ENCODE measurements around the gene DNAH1. TPM values are rescaled to one million over a fixed set of nuclear protein-coding genes. Genes with fewer than 3 reads are reported as not detected.

Gene DNAH1
- total and polyA plus RNA-seq, 2 experiments from 2014 or later: 0.81 to 1.8 TPM

DNA sequence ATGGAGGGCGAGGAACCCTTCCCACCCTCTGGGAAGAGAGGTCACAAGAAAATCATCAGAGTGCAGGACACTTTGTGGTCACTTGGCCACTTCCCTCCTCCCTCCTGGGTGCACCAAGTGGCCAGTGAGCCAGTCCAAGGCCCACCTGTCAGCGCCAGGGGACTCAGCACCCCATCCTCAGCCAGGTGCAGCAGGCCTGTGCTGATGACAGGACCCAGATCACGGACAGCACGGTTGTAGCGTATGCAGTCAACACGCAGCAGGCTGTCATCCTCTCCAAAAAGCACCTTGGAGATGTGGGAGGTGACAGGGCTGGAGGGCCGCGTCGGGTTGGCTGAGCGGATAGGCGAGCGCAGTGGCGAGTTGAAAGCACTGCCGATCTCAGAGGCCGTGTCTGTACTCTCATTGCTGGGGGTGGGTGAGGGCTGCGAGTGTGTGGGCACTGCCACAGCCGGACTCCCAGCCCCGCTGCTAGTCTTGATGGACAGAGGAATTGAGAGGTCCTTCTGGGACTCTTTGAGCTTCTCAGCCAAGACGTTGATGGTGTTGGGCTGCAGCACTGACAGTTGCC is 87.2 kb downstream of the DNAH1 start:
- Histone ChIP-seq H3K79me2 (replicated peaks; ENCODE audit: insufficient read depth) (peaks cover 5% of the 10 kb centered on the region), H3K9me2 (ENCODE audit: insufficient read depth) (no peaks in the 10 kb centered on the region), H3K36me3 (ENCODE audit: insufficient read depth) (peaks cover 3% of the 10 kb centered on the region; the same call in 1 of the 2 replicates), H4K20me1 (replicated peaks; ENCODE audit: insufficient read depth) (no peaks in the 10 kb centered on the region; the same call in 1 of the 2 replicates), H3K4me3 (no peak overlapping the region), H3K4me1 (ENCODE audit: insufficient read depth) (no peaks in the 10 kb centered on the region), H3K27ac (ENCODE audit: low read depth) (no peak overlapping the region), H3K27me3 (ENCODE audit: insufficient read depth) (no peaks in the 10 kb centered on the region), H3F3A (replicated peaks; ENCODE audit: low read depth) (no peaks in the 10 kb centered on the region), H2AFZ (no peak overlapping the region), H3K4me2 (no peak overlapping the region)
- ATAC-seq (no peak), DNase-seq (ENCODE audit: low spot score) (no peak)
- Mint-ChIP-seq H3K27me3 (ENCODE audit: insufficient read depth, low read depth, poor library complexity) (peaks cover 2% of the 10 kb centered on the region), H3K36me3 (ENCODE audit: low read depth) (peaks cover 63% of the 10 kb centered on the region), H3K9me3 (no peaks in the 10 kb centered on the region), H3K4me3 (no peak overlapping the region), H3K27ac (no peak overlapping the region), H3K4me1 (no peaks in the 10 kb centered on the region; the same call in 2 of the 3 replicates)
- TF ChIP-seq CREB1 (CRISPR knock-in tag; IDR thresholded peaks at IDR 0.05; ENCODE audit: low read depth) (no peak), EZH2 (IDR thresholded peaks at IDR 0.05; ENCODE audit: low read depth, unreplicated experiment) (no peak), JUNB (IDR thresholded peaks at IDR 0.05; ENCODE audit: unreplicated experiment) (no peak)
- TF ChIP-seq, protein P1, sequence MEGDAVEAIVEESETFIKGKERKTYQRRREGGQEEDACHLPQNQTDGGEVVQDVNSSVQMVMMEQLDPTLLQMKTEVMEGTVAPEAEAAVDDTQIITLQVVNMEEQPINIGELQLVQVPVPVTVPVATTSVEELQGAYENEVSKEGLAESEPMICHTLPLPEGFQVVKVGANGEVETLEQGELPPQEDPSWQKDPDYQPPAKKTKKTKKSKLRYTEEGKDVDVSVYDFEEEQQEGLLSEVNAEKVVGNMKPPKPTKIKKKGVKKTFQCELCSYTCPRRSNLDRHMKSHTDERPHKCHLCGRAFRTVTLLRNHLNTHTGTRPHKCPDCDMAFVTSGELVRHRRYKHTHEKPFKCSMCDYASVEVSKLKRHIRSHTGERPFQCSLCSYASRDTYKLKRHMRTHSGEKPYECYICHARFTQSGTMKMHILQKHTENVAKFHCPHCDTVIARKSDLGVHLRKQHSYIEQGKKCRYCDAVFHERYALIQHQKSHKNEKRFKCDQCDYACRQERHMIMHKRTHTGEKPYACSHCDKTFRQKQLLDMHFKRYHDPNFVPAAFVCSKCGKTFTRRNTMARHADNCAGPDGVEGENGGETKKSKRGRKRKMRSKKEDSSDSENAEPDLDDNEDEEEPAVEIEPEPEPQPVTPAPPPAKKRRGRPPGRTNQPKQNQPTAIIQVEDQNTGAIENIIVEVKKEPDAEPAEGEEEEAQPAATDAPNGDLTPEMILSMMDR (conservative IDR thresholded peaks at IDR 0.05; ENCODE audit: low read depth in 2 of 2): no peak

DNA sequence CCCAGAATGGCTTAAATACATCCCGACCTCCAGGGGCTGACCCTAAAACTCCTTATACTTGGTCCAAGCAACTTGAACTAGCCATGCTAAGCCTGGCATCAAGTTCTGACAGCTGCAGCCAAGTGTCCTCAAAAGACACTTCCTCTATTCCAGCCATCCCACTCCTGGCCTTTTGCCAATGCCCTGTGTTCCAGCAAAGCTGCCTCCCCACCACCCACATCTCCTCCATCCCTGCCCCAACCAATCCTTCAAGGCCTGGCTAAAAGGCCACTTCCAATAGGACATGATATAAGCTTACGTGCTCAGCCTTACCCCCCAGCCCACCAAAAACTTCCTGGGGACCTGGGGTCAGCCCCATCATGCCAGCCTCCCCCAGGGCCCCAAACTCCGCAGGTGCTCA is 87.8 kb downstream of the DNAH1 start:
- Mint-ChIP-seq H3K27me3 (ENCODE audit: insufficient read depth, low read depth, poor library complexity) (peaks cover 4% of the 10 kb centered on the region), H3K4me1 (peaks cover 5% of the 10 kb centered on the region), H3K27ac (no peak overlapping the region), H3K36me3 (ENCODE audit: low read depth) (peaks cover 63% of the 10 kb centered on the region), H3K9me3 (no peaks in the 10 kb centered on the region), H3K4me3 (no peak overlapping the region)
- Histone ChIP-seq H3K79me2 (replicated peaks; ENCODE audit: insufficient read depth) (peaks cover 11% of the 10 kb centered on the region), H3K4me3 (no peak overlapping the region), H2AFZ (no peak overlapping the region), H3K4me1 (ENCODE audit: insufficient read depth) (peaks cover 2% of the 10 kb centered on the region; the same call in 1 of the 2 replicates), H3K27ac (ENCODE audit: low read depth) (no peak overlapping the region), H3K9me2 (ENCODE audit: insufficient read depth) (no peaks in the 10 kb centered on the region), H3K36me3 (ENCODE audit: insufficient read depth) (peaks cover 3% of the 10 kb centered on the region; the same call in 1 of the 2 replicates), H3F3A (replicated peaks; ENCODE audit: low read depth) (no peaks in the 10 kb centered on the region), H4K20me1 (replicated peaks; ENCODE audit: insufficient read depth) (no peaks in the 10 kb centered on the region; the same call in 1 of the 2 replicates), H3K4me2 (no peak overlapping the region), H3K27me3 (ENCODE audit: insufficient read depth) (no peaks in the 10 kb centered on the region)
- TF ChIP-seq CREB1 (CRISPR knock-in tag; IDR thresholded peaks at IDR 0.05; ENCODE audit: low read depth): no peak
- TF ChIP-seq JUNB (IDR thresholded peaks at IDR 0.05; ENCODE audit: unreplicated experiment): no peak
- TF ChIP-seq, protein P2, sequence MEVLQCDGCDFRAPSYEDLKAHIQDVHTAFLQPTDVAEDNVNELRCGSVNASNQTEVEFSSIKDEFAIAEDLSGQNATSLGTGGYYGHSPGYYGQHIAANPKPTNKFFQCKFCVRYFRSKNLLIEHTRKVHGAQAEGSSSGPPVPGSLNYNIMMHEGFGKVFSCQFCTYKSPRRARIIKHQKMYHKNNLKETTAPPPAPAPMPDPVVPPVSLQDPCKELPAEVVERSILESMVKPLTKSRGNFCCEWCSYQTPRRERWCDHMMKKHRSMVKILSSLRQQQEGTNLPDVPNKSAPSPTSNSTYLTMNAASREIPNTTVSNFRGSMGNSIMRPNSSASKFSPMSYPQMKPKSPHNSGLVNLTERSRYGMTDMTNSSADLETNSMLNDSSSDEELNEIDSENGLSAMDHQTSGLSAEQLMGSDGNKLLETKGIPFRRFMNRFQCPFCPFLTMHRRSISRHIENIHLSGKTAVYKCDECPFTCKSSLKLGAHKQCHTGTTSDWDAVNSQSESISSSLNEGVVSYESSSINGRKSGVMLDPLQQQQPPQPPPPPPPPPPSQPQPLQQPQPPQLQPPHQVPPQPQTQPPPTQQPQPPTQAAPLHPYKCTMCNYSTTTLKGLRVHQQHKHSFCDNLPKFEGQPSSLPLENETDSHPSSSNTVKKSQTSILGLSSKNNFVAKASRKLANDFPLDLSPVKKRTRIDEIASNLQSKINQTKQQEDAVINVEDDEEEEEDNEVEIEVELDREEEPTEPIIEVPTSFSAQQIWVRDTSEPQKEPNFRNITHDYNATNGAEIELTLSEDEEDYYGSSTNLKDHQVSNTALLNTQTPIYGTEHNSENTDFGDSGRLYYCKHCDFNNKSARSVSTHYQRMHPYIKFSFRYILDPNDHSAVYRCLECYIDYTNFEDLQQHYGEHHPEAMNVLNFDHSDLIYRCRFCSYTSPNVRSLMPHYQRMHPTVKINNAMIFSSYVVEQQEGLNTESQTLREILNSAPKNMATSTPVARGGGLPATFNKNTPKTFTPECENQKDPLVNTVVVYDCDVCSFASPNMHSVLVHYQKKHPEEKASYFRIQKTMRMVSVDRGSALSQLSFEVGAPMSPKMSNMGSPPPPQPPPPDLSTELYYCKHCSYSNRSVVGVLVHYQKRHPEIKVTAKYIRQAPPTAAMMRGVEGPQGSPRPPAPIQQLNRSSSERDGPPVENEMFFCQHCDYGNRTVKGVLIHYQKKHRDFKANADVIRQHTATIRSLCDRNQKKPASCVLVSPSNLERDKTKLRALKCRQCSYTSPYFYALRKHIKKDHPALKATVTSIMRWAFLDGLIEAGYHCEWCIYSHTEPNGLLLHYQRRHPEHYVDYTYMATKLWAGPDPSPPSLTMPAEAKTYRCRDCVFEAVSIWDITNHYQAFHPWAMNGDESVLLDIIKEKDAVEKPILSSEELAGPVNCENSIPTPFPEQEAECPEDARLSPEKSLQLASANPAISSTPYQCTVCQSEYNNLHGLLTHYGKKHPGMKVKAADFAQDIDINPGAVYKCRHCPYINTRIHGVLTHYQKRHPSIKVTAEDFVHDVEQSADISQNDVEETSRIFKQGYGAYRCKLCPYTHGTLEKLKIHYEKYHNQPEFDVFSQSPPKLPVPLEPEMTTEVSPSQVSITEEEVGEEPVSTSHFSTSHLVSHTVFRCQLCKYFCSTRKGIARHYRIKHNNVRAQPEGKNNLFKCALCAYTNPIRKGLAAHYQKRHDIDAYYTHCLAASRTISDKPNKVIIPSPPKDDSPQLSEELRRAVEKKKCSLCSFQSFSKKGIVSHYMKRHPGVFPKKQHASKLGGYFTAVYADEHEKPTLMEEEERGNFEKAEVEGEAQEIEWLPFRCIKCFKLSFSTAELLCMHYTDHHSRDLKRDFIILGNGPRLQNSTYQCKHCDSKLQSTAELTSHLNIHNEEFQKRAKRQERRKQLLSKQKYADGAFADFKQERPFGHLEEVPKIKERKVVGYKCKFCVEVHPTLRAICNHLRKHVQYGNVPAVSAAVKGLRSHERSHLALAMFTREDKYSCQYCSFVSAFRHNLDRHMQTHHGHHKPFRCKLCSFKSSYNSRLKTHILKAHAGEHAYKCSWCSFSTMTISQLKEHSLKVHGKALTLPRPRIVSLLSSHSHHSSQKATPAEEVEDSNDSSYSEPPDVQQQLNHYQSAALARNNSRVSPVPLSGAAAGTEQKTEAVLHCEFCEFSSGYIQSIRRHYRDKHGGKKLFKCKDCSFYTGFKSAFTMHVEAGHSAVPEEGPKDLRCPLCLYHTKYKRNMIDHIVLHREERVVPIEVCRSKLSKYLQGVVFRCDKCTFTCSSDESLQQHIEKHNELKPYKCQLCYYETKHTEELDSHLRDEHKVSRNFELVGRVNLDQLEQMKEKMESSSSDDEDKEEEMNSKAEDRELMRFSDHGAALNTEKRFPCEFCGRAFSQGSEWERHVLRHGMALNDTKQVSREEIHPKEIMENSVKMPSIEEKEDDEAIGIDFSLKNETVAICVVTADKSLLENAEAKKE (CRISPR knock-in tag; IDR thresholded peaks at IDR 0.05): no peak
- TF ChIP-seq EZH2 (IDR thresholded peaks at IDR 0.05; ENCODE audit: low read depth, unreplicated experiment): no peak
- DNase-seq (ENCODE audit: low spot score) (no peak), ATAC-seq (no peak)

All from GM23338 (cell line).